Measurements from ENCODE around the gene IL1RL2.

DNA sequence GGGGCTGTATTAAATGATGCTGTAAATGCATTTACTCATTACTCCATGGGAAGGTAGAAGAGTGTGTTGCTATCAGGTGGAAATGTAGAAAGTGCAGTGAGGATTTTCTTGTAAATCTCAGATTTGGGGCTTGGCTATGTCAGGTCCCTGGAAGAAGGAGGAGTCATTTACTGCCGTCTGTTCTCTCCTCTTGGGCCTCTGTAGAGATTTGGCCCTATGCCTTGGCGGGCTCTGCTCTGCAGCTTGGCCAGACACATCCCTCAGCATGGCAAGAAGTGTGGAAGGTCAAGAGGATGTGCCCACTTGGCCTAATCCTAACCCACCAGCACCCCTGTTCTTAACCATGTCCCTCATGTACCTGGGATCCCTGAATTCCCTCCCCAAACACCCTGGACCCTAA, 37.6 kb upstream of the IL1RL2 start:
- TF ChIP-seq TAF1 (IDR thresholded peaks at IDR 0.05; ENCODE audit: borderline replicate concordance, insufficient read depth, low read length) = no peak
- no peak for TF ChIP-seq POLR2AphosphoS5 (IDR thresholded peaks at IDR 0.05; ENCODE audit: low read depth, low read length)
- TF ChIP-seq REST (IDR thresholded peaks at IDR 0.05; ENCODE audit: insufficient read depth in 1 of 2, low read depth in 2 of 2, low read length in 2 of 2) = no peak
- TF ChIP-seq SIN3A (IDR thresholded peaks at IDR 0.05; ENCODE audit: borderline replicate concordance, insufficient read depth, low read length) = no peak

Measured in PFSK-1 (cell line).